MM.1S (cell line): ENCODE results near the gene C12orf50.
A peak's percentile ranks its signal among the peaks of the same experiment; 100 is the strongest.
"Not testable (repeated sequence)": the region's sequence is repeated elsewhere in the genome, so short reads cannot be mapped to it uniquely, and the experiment has no call there.

Source experiments
- DNase-seq: peaks from one replicate; pipeline ENCODE4 v3.0.0-alpha.2; 2015
- H2AFZ ChIP-seq: fragments of 300-600 bp; sonication (generic); 2 replicates; pipeline ENCODE4 v1.6.0; 2016; ENCODE audit warnings: antibody characterized with exemption, low read length
- H3F3A ChIP-seq: fragments of 300-600 bp; sonication (generic); 2 replicates; pipeline ENCODE4 v1.6.1; 2016; ENCODE audit warnings: mild to moderate bottlenecking, antibody characterized with exemption, low read length, moderate library complexity, mixed read lengths; ENCODE audit not compliant: insufficient read depth
- H3K27ac ChIP-seq: fragments of 300-600 bp; sonication (generic); 2 replicates; pipeline ENCODE4 v1.5.1; 2016; ENCODE audit warnings: mild to moderate bottlenecking, low read length
- H3K27me3 ChIP-seq: fragments of 300-600 bp; sonication (generic); replicated peaks from 2 replicates; pipeline ENCODE4 v1.6.0; 2016; ENCODE audit warnings: low read length; ENCODE audit not compliant: insufficient read depth
- H3K36me3 ChIP-seq: fragments of 300-600 bp; sonication (generic); replicated peaks from 2 replicates; pipeline ENCODE4 v1.6.1; 2016; ENCODE audit warnings: mild to moderate bottlenecking, low read length, mixed read lengths; ENCODE audit not compliant: insufficient read depth
- H3K4me1 ChIP-seq: fragments of 300-600 bp; sonication (generic); 2 replicates; pipeline ENCODE4 v1.6.1; 2016; ENCODE audit warnings: low read length, mixed read lengths
- H3K4me2 ChIP-seq: fragments of 300-600 bp; sonication (generic); 2 replicates; pipeline ENCODE4 v1.6.0; 2016; ENCODE audit warnings: low read depth, low read length
- H3K4me3 ChIP-seq: fragments of 300-600 bp; sonication (generic); 2 replicates; pipeline ENCODE4 v1.5.1; 2016; ENCODE audit warnings: low read length, mixed read lengths
- H3K79me2 ChIP-seq: fragments of 300-600 bp; sonication (generic); 2 replicates; pipeline ENCODE4 v1.6.1; 2016; ENCODE audit warnings: mixed run types, low read length, mixed read lengths
- H3K9ac ChIP-seq: fragments of 300-600 bp; sonication (generic); 2 replicates; pipeline ENCODE4 v1.6.1; 2016; ENCODE audit warnings: low read length, mixed read lengths
- H3K9me2 ChIP-seq: fragments of 300-600 bp; sonication (generic); replicated peaks from 2 replicates; pipeline ENCODE4 v1.6.1; 2016; ENCODE audit warnings: mild to moderate bottlenecking, low read length, mixed read lengths; ENCODE audit not compliant: insufficient read depth
- H3K9me3 ChIP-seq: fragments of 300-600 bp; sonication (generic); replicated peaks from 2 replicates; pipeline ENCODE4 v1.6.1; 2016; ENCODE audit warnings: mild to moderate bottlenecking, low read length, mixed read lengths; ENCODE audit not compliant: insufficient read depth
- H4K20me1 ChIP-seq: fragments of 300-600 bp; sonication (generic); 2 replicates; pipeline ENCODE4 v1.6.1; 2016; ENCODE audit warnings: mild to moderate bottlenecking, low read length, moderate library complexity, mixed read lengths; ENCODE audit not compliant: insufficient read depth
- CTCF ChIP-seq: fragments of 300-600 bp; sonication (generic); IDR thresholded peaks from 2 replicates; pipeline ENCODE4 v1.5.1; 2016; ENCODE audit warnings: antibody characterized with exemption, low read length, mixed read lengths
- EZH2 ChIP-seq: fragments of 300-600 bp; sonication (generic); optimal IDR thresholded peaks from 2 replicates; pipeline ENCODE3; 2017; ENCODE audit warnings: low read depth, mild to moderate bottlenecking, antibody characterized with exemption, low read length, mixed read lengths
- EZH2phosphoT487 ChIP-seq: fragments of 300-600 bp; sonication (generic); IDR thresholded peaks from 2 replicates; pipeline ENCODE4 v1.6.1; 2018; ENCODE audit warnings: antibody characterized with exemption, low read length

C12orf50 gene

DNA sequence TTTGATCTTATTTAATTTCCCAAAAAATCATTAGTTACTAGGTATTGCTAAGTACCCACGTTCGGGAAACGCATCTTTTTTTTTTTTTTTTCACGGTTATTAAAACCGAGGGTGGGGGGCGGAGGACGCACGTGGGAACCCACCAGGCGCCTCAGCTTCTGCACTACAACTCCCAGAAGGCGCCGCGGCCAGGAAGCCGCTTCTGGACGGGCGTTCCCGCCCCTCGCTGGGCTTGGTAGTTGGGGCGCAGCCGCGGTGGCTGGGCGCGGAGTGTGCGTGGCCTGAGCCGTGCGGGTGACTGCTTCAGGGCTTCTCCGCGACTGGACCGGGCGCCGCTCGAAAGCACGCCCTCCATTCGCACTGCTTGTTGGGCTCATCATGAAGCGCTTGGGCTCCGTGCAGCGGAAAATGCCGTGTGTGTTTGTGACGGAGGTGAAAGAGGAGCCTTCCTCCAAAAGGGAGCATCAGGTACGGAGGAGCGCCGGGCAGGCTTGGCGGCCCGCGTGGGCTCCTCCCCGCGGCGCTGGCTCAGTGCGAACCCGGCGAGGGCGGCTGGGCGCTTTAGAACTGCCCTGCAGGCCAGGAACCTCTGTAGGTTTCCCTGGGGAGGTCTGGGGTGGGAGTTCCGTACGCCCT lies 6.2 kb upstream of the C12orf50 start:
- H3K4me2 ChIP-seq: peak overlapping the region; percentile 84
- H3K27me3 ChIP-seq: no peaks in the 10 kb centered on the region
- H3K36me3 ChIP-seq: no peaks in the 10 kb centered on the region; the same call in 1 of the 2 replicates
- no peaks in the 10 kb centered on the region for H3K9me3 ChIP-seq
- H3K4me3 ChIP-seq: peak overlapping the region; percentile 88
- H3K4me1 ChIP-seq: peaks cover 18% of the 10 kb centered on the region
- peak overlapping the region; percentile 68 for H3K27ac ChIP-seq
- H3K79me2 ChIP-seq: peaks cover 50% of the 10 kb centered on the region
- TF ChIP-seq CTCF (no peak), EZH2phosphoT487 (no peak), EZH2 (no peak)
- peak; percentile 89 for DNase-seq
- H4K20me1 ChIP-seq: no peaks in the 10 kb centered on the region
- H3K9me2 ChIP-seq: no peaks in the 10 kb centered on the region
- peak overlapping the region; percentile 92 for H2AFZ ChIP-seq
- no peaks in the 10 kb centered on the region for H3F3A ChIP-seq
- H3K9ac ChIP-seq: peak overlapping the region; percentile 80

DNA sequence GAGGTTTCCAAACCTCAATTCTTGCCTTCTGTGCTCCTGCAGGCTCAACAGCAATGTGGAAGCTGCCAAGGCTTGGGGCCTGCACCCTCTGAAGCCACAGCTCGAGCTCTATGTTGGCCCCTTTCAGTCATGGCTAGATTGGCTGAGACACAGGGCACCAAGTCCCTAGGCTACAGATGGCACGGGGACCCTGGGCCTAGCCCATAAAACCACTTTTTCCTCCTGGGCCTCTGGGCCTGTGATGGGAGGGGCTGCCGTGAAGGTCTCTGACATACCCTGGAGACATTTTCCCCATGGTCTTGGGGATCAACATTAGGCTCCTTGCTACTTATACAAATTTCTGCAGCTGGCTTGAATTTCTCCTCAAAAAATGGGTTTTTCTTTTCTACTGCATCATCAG lies 2.0 kb upstream of the C12orf50 start:
- not testable (repeated sequence) for H3K9ac ChIP-seq, H3K4me1 ChIP-seq, H3K79me2 ChIP-seq, DNase-seq, H3K4me2 ChIP-seq, H3K9me2 ChIP-seq, H3K27me3 ChIP-seq, H4K20me1 ChIP-seq, H2AFZ ChIP-seq, H3K4me3 ChIP-seq, H3K27ac ChIP-seq, H3K36me3 ChIP-seq, H3K9me3 ChIP-seq, H3F3A ChIP-seq

DNA sequence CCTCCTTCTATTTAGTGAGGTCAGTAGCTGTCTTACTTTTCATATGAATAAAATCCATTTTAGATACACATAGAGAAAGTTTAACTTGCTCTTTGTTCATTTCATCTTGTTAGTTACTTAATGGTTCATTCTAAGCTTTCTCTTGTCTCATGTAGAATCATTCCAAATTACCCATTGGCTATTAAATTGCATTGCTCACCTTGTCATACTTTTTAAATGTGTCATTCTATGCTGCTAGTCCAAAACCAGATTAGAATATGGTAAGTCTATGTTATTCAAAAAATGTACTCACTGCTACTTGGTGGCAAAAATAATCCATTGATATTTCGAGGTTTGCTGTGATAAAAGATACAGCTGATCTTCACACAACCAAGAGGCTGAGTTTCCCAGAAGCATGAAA lies 3.0 kb downstream of the C12orf50 start:
- H3K4me2 ChIP-seq: no peak overlapping the region
- H3K9me2 ChIP-seq: no peaks in the 10 kb centered on the region
- TF ChIP-seq EZH2phosphoT487 (no peak), CTCF (no peak), EZH2 (no peak)
- H4K20me1 ChIP-seq: no peaks in the 10 kb centered on the region
- H3F3A ChIP-seq: no peaks in the 10 kb centered on the region
- no peaks in the 10 kb centered on the region for H3K9me3 ChIP-seq
- H3K9ac ChIP-seq: no peak overlapping the region
- no peaks in the 10 kb centered on the region for H3K79me2 ChIP-seq
- H3K27ac ChIP-seq: no peak overlapping the region
- no peaks in the 10 kb centered on the region for H3K36me3 ChIP-seq
- no peak overlapping the region for H2AFZ ChIP-seq
- H3K27me3 ChIP-seq: no peaks in the 10 kb centered on the region
- no peak overlapping the region for H3K4me3 ChIP-seq
- H3K4me1 ChIP-seq: no peaks in the 10 kb centered on the region
- no peak for DNase-seq

DNA sequence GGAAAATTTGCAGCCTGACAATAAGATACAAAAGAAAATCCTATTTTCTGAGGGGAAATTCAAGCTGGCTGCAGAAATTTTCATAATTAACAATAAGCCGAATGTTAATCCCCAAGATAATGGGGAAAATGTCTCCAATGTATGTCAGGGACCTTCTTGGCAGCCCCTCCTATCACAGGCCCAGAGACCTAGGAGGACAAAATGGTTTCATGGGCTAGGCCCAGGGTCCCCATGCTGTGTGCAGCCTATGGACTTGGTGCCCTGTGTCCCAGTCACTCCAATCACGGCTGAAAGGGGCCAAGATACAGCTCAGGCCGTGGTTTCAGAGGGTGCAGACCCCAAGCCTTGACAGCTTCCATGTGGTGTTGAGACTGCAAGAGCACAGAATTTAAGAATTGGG lies 11.2 kb downstream of the C12orf50 start:
- Histone ChIP-seq H3K79me2 (no peaks in the 10 kb centered on the region), H3K4me1 (no peaks in the 10 kb centered on the region), H3K36me3 (no peaks in the 10 kb centered on the region), H3K4me3 (no peak overlapping the region), H3K27ac (no peak overlapping the region), H3K9ac (no peak overlapping the region), H3K9me3 (no peaks in the 10 kb centered on the region), H2AFZ (no peak overlapping the region), H3K27me3 (no peaks in the 10 kb centered on the region), H3K9me2 (no peaks in the 10 kb centered on the region), H3F3A (no peaks in the 10 kb centered on the region), H4K20me1 (no peaks in the 10 kb centered on the region), H3K4me2 (no peak overlapping the region)
- DNase-seq: no peak
- TF ChIP-seq EZH2 (no peak), CTCF (no peak), EZH2phosphoT487 (no peak)
